ENCODE measurements around the gene TRAF4.
A peak's percentile ranks its signal among the peaks of the same experiment; 100 is the strongest.
"Not testable (repeated sequence)": the region's sequence is repeated elsewhere in the genome, so short reads cannot be mapped to it uniquely, and the experiment has no call there.

Gene TRAF4

DNA sequence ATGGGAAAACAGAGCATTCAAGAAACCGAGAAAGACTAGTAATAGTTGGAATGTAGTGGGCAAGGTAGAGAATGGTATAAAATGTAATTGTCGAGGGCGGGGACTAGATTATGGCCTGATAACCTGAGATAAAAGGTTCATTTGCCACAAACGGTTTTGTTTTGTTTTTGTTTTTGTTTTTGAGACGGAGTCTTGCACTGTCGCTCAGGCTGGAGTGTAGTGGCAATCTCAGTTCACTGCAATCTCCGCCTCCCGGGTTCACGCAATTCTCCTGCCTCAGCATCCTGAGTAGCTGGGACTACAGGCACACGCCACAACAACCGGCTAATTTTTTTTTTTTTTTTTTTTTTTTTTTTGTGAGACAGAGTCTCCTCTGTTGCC is 13.9 kb upstream of the TRAF4 start:
- DNase-seq (ENCODE audit: low read depth): no peak

- DNase-seq (ENCODE audit: low read depth): no peak
Observed at GRCh38 chr17:28733346-28733745, 10.5 kb upstream of the TRAF4 start.

- DNase-seq (ENCODE audit: low read depth): no peak
Observed at GRCh38 chr17:28734712-28735241, 9.0 kb upstream of the TRAF4 start.

DNA sequence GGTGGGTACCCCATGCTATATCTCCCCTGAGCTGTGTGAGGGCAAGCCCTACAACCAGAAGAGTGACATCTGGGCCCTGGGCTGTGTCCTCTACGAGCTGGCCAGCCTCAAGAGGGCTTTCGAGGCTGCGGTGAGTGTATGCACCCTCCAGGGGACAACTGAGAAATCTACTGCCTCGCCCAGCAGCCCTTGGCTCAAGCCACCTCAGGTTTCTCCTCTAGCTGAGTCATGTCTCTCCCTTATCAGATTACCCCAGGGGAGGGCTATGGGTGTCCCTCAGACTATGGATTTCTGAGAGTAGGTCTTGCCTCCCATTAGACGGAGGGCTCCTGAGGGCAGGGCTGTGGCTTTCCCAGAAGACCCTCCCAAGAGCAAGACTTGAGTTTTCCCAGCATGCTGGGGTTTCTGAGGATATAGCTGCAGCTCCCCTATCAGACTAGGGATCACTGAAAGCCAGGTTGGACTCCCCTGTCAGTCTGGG is 8.5 kb upstream of the TRAF4 start:
- DNase-seq (ENCODE audit: low read depth): no peak

GRCh38 chr17:28735913-28736769 is 7.7 kb upstream of the TRAF4 start:
- not testable (repeated sequence) for DNase-seq (ENCODE audit: low read depth)

DNA sequence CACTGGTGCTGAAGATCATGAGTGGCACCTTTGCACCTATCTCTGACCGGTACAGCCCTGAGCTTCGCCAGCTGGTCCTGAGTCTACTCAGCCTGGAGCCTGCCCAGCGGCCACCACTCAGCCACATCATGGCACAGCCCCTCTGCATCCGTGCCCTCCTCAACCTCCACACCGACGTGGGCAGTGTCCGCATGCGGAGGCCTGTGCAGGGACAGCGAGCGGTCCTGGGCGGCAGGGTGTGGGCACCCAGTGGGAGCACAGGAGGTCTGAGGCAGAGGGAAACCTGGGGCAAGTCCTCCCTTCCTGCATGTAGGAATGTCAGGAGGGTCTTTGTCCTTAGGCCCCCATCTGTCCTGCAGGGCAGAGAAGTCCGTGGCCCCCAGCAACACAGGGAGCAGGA is 6.5 kb upstream of the TRAF4 start:
- DNase-seq (ENCODE audit: low read depth): no peak

DNA sequence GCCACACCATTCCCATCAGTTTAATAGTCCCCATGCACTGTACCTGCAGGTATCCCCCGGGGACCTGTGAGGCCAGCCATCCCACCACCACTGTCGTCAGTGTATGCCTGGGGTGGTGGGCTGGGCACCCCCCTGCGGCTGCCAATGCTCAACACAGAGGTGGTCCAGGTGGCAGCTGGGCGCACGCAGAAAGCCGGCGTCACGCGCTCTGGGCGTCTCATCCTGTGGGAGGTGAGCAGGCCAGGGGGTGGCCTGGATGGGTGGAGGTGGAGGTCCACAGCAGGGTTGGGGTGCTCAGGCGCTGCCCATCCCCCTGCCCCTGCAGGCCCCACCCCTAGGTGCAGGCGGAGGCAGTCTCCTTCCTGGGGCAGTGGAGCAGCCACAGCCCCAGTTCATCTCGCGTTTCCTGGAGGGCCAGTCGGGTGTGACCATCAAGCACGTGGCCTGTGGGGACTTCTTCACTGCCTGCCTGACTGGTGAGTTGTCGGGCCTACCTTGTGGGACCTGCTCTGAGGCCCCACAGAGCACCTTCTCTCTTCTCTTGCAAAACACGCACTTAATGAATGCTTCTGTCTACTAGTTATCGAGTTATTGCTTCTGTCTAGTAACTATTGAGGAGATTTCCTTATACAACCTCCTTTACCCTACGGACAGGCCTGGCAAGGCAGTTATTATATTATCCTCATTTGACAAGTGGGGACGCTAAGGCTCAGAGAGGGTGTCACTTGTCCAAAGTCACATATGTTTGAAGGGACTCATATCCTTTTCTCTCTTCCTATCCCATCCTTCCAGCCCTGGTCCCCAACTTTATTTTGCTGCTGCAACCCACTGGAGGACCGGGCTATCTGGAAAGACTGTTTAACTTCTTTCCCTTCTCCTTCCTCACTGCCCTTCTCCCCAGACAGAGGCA is 5.8 kb upstream of the TRAF4 start:
- no peak for DNase-seq (ENCODE audit: low read depth)

GRCh38 chr17:28738680-28739384 is 5.0 kb upstream of the TRAF4 start:
- no peak for DNase-seq (ENCODE audit: low read depth)

- DNase-seq (ENCODE audit: low read depth): no peak
Observed at GRCh38 chr17:28740406-28741357, 3.1 kb upstream of the TRAF4 start.

- no peak for DNase-seq (ENCODE audit: low read depth)
Observed at GRCh38 chr17:28741358-28742349, 2.2 kb upstream of the TRAF4 start.

DNA sequence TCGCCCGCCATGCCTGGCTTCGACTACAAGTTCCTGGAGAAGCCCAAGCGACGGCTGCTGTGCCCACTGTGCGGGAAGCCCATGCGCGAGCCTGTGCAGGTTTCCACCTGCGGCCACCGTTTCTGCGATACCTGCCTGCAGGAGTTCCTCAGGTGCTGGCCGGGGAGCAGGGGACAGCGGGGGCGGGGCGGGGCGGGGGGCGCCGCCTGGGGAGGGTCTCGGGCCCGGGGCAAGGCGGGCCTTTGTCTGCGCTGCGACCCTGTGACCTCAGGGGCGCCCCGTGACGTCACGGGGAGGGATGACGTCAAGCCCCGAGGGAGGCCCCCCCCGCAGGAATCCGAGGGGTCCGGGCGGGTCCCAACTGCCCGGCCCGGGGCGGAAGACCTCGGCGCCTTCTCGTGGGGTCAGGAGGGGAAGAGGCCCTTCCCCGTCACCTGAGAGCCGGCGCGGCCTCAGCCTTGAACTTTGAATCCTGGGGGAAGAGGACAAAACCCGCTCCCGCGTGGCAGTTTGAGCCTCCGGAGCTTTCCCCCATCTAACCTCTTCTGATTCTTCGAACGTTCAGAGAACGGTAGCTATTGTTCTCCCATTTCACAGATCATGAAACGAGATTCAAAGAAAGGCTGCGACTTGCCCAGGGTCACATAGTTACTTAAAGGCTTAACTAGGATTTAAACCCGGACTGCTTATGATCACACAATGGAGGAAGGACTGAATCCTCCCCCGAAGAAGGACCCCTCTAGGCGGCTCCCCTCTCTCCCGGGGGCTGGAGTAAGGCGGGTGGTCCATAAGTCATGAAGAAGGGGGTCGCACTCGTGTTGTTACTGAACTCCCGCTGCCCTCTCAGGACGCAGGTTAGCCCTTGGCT is 527 bp downstream of the TRAF4 start:
- peak; percentile 44 for DNase-seq (ENCODE audit: low read depth)

GRCh38 chr17:28744972-28745785 is 1.4 kb downstream of the TRAF4 start:
- no peak for DNase-seq (ENCODE audit: low read depth)

- DNase-seq (ENCODE audit: low read depth): no peak
Observed at GRCh38 chr17:28745786-28746411, 2.1 kb downstream of the TRAF4 start.

- no peak for DNase-seq (ENCODE audit: low read depth)
Observed at GRCh38 chr17:28746611-28747050, 2.8 kb downstream of the TRAF4 start.

DNA sequence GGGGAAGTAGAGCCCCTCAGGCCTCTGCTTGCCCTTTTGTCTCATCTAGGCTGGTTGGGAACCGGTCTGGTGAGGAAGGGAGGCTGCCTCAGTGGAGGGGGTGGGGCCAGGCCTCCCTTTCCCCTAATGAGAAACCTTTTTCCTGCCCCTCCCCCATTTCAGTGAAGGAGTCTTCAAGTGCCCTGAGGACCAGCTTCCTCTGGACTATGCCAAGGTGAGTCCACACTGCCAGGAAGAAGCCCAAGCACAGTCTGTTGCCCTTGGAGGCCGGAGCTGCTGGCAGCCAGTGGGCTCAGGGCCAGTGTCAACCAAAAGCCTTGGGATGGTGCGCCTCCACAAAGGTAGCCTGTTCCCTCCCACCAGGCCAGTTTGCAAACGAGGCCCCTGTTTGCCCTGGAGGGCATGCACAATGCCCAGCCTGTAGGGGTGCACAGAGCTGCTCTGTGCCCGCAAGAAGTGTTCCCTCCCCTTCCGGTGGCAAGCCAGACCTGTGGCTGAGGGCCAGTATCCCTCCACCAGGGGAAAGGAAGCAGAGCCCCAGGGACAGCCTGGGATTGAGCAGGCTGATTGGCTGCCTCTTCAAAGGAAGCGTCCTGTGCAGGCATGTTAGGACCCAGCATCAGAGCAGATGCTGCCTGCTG is 3.4 kb downstream of the TRAF4 start:
- DNase-seq (ENCODE audit: low read depth): no peak
